Kidney epithelial cell (primary cell): ENCODE data around the gene B4GALT3. TPM values are rescaled to one million over a fixed set of nuclear protein-coding genes. Genes with fewer than 3 reads are reported as not detected.

Experiments
- DNase-seq: peaks from one replicate; pipeline ENCODE4 v3.0.0-alpha.2; 2010; ENCODE audit warnings: low read depth
- H3K27me3 ChIP-seq: 2 replicates; pipeline ENCODE4 v1.6.0; 2011; ENCODE audit warnings: low read length; ENCODE audit not compliant: control insufficient read depth, insufficient read depth
- H3K36me3 ChIP-seq: 2 replicates; pipeline ENCODE4 v1.5.1; 2011; ENCODE audit warnings: low read length; ENCODE audit not compliant: control insufficient read depth, insufficient read depth
- H3K4me3 ChIP-seq: 2 replicates; pipeline ENCODE4 v1.5.1; 2011; ENCODE audit warnings: low read depth, mild to moderate bottlenecking, control low read depth, low read length
- total RNA-seq: library from RNA; depleted of rRNA; stranded (reverse); fragments of >200 nt; gene quantifications from 2 replicates; pipeline ENCODE4 v1.2.3, GENCODE V29; 2015
- TF ChIP-seq, protein P1 (sequence below): IDR thresholded peaks from 2 replicates; pipeline ENCODE4 v1.5.1; 2011; ENCODE audit warnings: mild to moderate bottlenecking, moderate library complexity, low read length, control low read depth, inconsistent platforms; ENCODE audit not compliant: insufficient read depth, poor library complexity, severe bottlenecking

B4GALT3 gene
- total RNA-seq, 1 donor from 2014 or later: 45.7 TPM

DNA sequence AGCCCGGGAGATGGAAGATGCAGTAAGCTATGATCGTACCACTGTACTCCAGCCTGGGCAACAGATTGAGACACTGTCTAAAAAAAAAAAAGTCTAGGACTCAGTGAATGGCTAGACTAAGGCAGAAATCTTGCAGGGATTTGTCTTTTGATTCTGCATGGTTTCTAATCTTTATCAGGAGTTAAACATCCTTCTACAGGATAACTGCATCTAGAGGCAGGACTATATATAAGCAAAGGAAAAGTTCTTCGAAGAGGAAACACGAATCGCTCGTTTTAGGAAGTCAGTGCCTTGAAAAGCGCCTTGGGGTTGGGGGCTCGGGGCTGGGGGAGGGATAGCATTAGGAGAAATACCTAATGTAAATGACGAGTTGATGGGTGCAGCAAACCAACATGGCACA lies 24.1 kb downstream of the B4GALT3 start:
- no peak for DNase-seq
- H3K36me3 ChIP-seq: peaks cover 1% of the 10 kb centered on the region
- TF ChIP-seq, protein P1, sequence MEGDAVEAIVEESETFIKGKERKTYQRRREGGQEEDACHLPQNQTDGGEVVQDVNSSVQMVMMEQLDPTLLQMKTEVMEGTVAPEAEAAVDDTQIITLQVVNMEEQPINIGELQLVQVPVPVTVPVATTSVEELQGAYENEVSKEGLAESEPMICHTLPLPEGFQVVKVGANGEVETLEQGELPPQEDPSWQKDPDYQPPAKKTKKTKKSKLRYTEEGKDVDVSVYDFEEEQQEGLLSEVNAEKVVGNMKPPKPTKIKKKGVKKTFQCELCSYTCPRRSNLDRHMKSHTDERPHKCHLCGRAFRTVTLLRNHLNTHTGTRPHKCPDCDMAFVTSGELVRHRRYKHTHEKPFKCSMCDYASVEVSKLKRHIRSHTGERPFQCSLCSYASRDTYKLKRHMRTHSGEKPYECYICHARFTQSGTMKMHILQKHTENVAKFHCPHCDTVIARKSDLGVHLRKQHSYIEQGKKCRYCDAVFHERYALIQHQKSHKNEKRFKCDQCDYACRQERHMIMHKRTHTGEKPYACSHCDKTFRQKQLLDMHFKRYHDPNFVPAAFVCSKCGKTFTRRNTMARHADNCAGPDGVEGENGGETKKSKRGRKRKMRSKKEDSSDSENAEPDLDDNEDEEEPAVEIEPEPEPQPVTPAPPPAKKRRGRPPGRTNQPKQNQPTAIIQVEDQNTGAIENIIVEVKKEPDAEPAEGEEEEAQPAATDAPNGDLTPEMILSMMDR: no peak
- no peaks in the 10 kb centered on the region for H3K27me3 ChIP-seq
- H3K4me3 ChIP-seq: peak overlapping the region; percentile 83

DNA sequence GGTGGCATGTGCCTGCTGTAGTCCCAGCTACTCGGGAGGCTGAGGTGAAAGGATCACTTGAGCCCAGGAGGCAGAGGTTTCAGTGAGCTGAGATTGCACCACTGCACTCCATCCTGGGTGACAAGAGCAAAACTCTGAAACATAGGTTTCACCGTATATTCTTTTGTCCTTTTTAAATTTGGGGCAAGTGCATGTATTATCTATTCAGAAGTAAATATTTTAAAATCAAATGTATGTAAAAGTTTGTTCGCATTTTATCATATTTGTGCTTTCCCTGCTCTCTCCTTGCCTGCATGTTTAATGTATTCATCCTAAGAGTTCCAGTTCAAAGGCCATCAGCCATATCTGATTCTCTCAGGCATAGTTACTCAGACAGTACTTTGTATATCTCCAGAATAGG lies 31.5 kb downstream of the B4GALT3 start:
- TF ChIP-seq, protein P1: no peak
- Histone ChIP-seq H3K36me3 (no peaks in the 10 kb centered on the region), H3K4me3 (no peak overlapping the region), H3K27me3 (no peaks in the 10 kb centered on the region)
- no peak for DNase-seq

GRCh38 chr1:161140755-161141400 lies 36.4 kb downstream of the B4GALT3 start:
- no peak for DNase-seq
- Histone ChIP-seq H3K4me3 (no peak overlapping the region), H3K27me3 (no peaks in the 10 kb centered on the region), H3K36me3 (no peaks in the 10 kb centered on the region)
- TF ChIP-seq, protein P1: no peak

DNA sequence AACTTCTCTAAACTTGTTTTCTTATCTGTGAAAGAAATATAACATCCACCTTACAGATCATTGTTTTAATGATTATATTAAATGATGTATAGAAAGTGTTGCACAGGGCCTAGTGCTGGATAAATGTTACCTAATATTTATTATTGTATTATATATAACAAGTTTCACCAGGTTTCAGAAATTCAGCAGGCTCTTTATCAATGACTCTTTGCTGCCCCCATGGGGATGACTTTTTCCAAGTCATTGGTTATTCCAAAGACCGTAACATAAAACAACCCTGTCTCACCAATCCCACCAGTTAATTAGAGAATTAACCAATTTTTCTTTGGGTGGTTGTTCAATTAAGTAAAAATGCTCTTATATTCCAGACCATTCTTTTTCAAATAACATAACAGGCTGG lies 37.5 kb downstream of the B4GALT3 start:
- no peaks in the 10 kb centered on the region for H3K27me3 ChIP-seq
- TF ChIP-seq, protein P1: peak; percentile 60
- DNase-seq: no peak
- no peaks in the 10 kb centered on the region for H3K36me3 ChIP-seq
- H3K4me3 ChIP-seq: no peak overlapping the region

DNA sequence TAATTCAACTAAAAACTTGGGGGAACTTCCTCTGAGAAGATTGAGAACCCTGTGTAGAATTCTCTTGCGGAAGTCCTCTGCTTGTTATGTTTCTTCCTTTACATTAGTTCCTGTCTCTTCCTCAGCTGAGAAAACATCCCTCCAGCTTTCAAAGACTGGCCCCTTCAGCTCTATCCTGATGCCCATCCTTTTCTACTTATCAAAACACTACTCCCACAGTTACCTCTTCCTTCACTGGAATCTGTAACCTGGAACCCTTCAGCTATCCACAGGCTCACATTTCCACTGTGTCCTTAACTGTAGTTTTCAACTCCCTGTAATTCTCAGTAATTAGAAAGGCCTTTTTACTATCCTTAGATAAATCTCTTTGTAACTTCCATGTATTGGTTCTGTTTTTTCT lies 38.9 kb downstream of the B4GALT3 start:
- no peak for DNase-seq
- H3K4me3 ChIP-seq: no peak overlapping the region
- H3K36me3 ChIP-seq: no peaks in the 10 kb centered on the region
- TF ChIP-seq, protein P1: no peak
- H3K27me3 ChIP-seq: no peaks in the 10 kb centered on the region

GRCh38 chr1:161137881-161138280 lies 39.4 kb downstream of the B4GALT3 start:
- H3K27me3 ChIP-seq: no peaks in the 10 kb centered on the region
- H3K36me3 ChIP-seq: no peaks in the 10 kb centered on the region
- no peak overlapping the region for H3K4me3 ChIP-seq
- DNase-seq: no peak
- TF ChIP-seq, protein P1: no peak
